CD14-positive monocyte (primary cell): ENCODE measurements around the gene NEIL3. TPM values are rescaled to one million over a fixed set of nuclear protein-coding genes. Genes with fewer than 3 reads are reported as not detected.
A peak's percentile ranks its signal among the peaks of the same experiment; 100 is the strongest.

ENCODE experiments used
- DNase-seq, 3 donors: peaks; one replicate each; pipeline ENCODE4 v3.0.0-alpha.2; 2011 to 2022
- H2AFZ ChIP-seq: 2 replicates; pipeline ENCODE4 v1.6.0; 2012; ENCODE audit warnings: mild to moderate bottlenecking, low read depth, low read length, inconsistent platforms; ENCODE audit not compliant: insufficient read depth, poor library complexity, severe bottlenecking
- H3K27ac ChIP-seq, 2 donors: 1 replicate in 1 of 2; 2 replicates in 1 of 2; pipeline ENCODE4 v1.5.1; 2012 to 2013; ENCODE audit warnings: low read length in 2 of 2, control low read depth in 1 of 2, inconsistent platforms in 1 of 2, low read depth in 1 of 2, mild to moderate bottlenecking in 1 of 2
- H3K27me3 ChIP-seq, 2 donors: one replicate each; pipeline versions ENCODE4 v1.6.0 to v1.6.1; 2011 to 2013; ENCODE audit warnings: low read length in 2 of 2; ENCODE audit not compliant: control insufficient read depth in 2 of 2, insufficient read depth in 2 of 2
- H3K36me3 ChIP-seq, 2 donors: replicated peaks in 1 of 2; 1 replicate in 1 of 2; 2 replicates in 1 of 2; pipeline versions ENCODE4 v1.5.1 to v1.6.1; 2012 to 2013; ENCODE audit warnings: low read length in 2 of 2, control low read depth in 1 of 2, inconsistent platforms in 1 of 2, mild to moderate bottlenecking in 1 of 2; ENCODE audit not compliant: insufficient read depth in 2 of 2, control insufficient read depth in 1 of 2
- H3K4me1 ChIP-seq, 2 donors: 1 replicate in 1 of 2; 2 replicates in 1 of 2; pipeline versions ENCODE4 v1.5.1 to v1.6.1; 2012 to 2013; ENCODE audit warnings: low read length in 2 of 2, control low read depth in 1 of 2, inconsistent platforms in 1 of 2, mild to moderate bottlenecking in 1 of 2, moderate library complexity in 1 of 2; ENCODE audit not compliant: insufficient read depth in 2 of 2, control insufficient read depth in 1 of 2
- H3K4me2 ChIP-seq: replicated peaks from 2 replicates; pipeline ENCODE3; 2012; ENCODE audit warnings: low read length, moderate library complexity, mild to moderate bottlenecking; ENCODE audit not compliant: poor library complexity, severe bottlenecking; ENCODE audit errors: extremely low read depth
- H3K4me3 ChIP-seq, 3 experiments: fragments of 200-600 bp in 1 of 3; sonication (generic) in 1 of 3; replicated peaks in 1 of 3; 1 replicate in 2 of 3; 2 replicates in 1 of 3; pipeline ENCODE4 v1.5.1; 2011 to 2013; ENCODE audit warnings: low read length in 3 of 3, mild to moderate bottlenecking in 3 of 3, control low read depth in 2 of 3, low read depth in 2 of 3, inconsistent platforms in 1 of 3, moderate library complexity in 1 of 3
- H3K79me2 ChIP-seq: 2 replicates; pipeline ENCODE4 v1.6.0; 2012; ENCODE audit warnings: mild to moderate bottlenecking, control low read depth, inconsistent platforms, low read length, moderate library complexity; ENCODE audit not compliant: insufficient read depth
- H3K9ac ChIP-seq: 2 replicates; pipeline ENCODE4 v1.6.0; 2017; ENCODE audit warnings: low read length, mild to moderate bottlenecking; ENCODE audit not compliant: insufficient read depth, poor library complexity, severe bottlenecking
- H3K9me3 ChIP-seq, 2 donors: replicated peaks in 1 of 2; 1 replicate in 1 of 2; 2 replicates in 1 of 2; pipeline versions ENCODE4 v1.5.1 to v1.6.1; 2012 to 2013; ENCODE audit warnings: low read length in 2 of 2, control low read depth in 1 of 2; ENCODE audit not compliant: control insufficient read depth in 1 of 2, insufficient read depth in 1 of 2
- H4K20me1 ChIP-seq: 2 replicates; pipeline ENCODE4 v1.6.0; 2012; ENCODE audit warnings: mild to moderate bottlenecking, low read length, control low read depth, moderate library complexity; ENCODE audit not compliant: insufficient read depth
- H3K27ac Mint-ChIP-seq, 7 donors: one replicate each; pipeline ENCODE4 v1.8.0; 2020; ENCODE audit warnings: mild to moderate bottlenecking in 7 of 7, mixed read lengths in 7 of 7, moderate library complexity in 6 of 7, inconsistent platforms in 2 of 7
- H3K27me3 Mint-ChIP-seq, 3 donors: one replicate each; pipeline ENCODE4 v1.8.0; 2021 to 2022; ENCODE audit warnings: low read depth in 3 of 3, mild to moderate bottlenecking in 3 of 3, mixed read lengths in 3 of 3, moderate library complexity in 3 of 3, inconsistent platforms in 1 of 3
- H3K36me3 Mint-ChIP-seq, 2 donors: one replicate each; pipeline ENCODE4 v1.8.0; 2020; ENCODE audit warnings: mixed read lengths in 2 of 2, inconsistent platforms in 1 of 2, mild to moderate bottlenecking in 1 of 2
- H3K4me1 Mint-ChIP-seq: one replicate; pipeline ENCODE4 v1.8.0; 2020; ENCODE audit warnings: mild to moderate bottlenecking, mixed read lengths
- H3K4me3 Mint-ChIP-seq, 2 donors: one replicate each; pipeline ENCODE4 v1.8.0; 2020; ENCODE audit warnings: mild to moderate bottlenecking in 2 of 2, mixed read lengths in 2 of 2, moderate library complexity in 1 of 2
- H3K9me3 Mint-ChIP-seq, 7 donors: one replicate each; pipeline ENCODE4 v1.8.0; 2020 to 2022; ENCODE audit warnings: mixed read lengths in 7 of 7, mild to moderate bottlenecking in 6 of 7, moderate library complexity in 6 of 7, inconsistent platforms in 2 of 7
- WGBS: methylation state at CpG from one replicate; pipeline ENCODE4 v1.1.5; 2013; ENCODE audit warnings: missing lambda C conversion rate; ENCODE audit not compliant: insufficient coverage; 5-methylcytosine and 5-hydroxymethylcytosine counted together
- intact Hi-C, 2 donors: fragments of 100-400 bp; cut with micrococcal nuclease; formaldehyde crosslinking; loops; one replicate each; pipeline versions ENCODE4 v1.15.0 to v1.15.1; 2023
- polyA plus RNA-seq, 3 donors: library from polyadenylated mRNA; depleted of rRNA in 1 of 3; unstranded in 2 of 3; stranded (reverse) in 1 of 3; fragments of 300-500 nt in 2 of 3; fragments of >200 nt in 1 of 3; fragmentation: Illumina TruSeq in 2 of 3; gene quantifications; 1 replicate in 2 of 3; 2 replicates in 1 of 3; pipeline ENCODE4 v1.2.3, GENCODE V29; 2012 to 2021
- TF ChIP-seq, protein P1 (sequence below): fragments of 200-600 bp; IDR thresholded peaks from one replicate; pipeline ENCODE4 v1.8.0; 2022; ENCODE audit warnings: antibody characterized with exemption, mild to moderate bottlenecking

The NEIL3 gene
- polyA plus RNA-seq, 3 donors, result 0.70 to 0.85 TPM; not detected in 1

DNA sequence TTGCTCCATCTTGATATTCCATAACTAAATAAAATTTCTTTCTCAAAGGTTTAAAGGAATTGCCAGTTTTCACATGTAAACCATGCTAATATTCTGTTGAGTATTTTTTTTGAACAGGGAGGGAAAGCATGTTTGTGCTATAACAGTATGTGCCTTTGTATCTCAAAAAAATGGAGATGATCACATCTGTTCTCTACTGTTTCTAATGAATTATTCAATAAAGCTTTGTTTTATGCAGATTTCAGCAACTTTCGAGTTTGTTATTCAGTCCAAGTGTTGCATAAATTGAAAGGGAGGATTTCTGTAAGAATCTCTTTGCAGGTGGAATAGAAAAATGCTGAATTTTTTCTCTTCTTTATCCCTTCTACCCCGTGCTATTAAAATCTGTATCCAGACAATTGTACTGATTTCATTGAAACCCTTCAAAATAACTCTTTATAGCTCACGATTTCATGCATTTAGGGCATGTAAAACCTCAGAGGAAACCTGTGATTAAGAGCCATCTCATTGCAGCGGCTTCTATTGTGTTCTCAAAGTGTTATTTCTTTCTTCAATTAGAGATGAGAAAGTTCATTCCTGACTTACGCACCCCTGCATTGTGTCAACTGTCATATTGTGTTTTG is 42.1 kb downstream of the NEIL3 start:
- peaks cover 42 to 74% of the 10 kb centered on the region in 2 donors for H3K36me3 Mint-ChIP-seq
- peaks cover 43 to 92% of the 10 kb centered on the region in 2 donors for H3K36me3 ChIP-seq
- H3K9me3 Mint-ChIP-seq, result peaks cover 0 to 1% (median 0%) of the 10 kb centered on the region in 7 donors
- TF ChIP-seq, protein P1, sequence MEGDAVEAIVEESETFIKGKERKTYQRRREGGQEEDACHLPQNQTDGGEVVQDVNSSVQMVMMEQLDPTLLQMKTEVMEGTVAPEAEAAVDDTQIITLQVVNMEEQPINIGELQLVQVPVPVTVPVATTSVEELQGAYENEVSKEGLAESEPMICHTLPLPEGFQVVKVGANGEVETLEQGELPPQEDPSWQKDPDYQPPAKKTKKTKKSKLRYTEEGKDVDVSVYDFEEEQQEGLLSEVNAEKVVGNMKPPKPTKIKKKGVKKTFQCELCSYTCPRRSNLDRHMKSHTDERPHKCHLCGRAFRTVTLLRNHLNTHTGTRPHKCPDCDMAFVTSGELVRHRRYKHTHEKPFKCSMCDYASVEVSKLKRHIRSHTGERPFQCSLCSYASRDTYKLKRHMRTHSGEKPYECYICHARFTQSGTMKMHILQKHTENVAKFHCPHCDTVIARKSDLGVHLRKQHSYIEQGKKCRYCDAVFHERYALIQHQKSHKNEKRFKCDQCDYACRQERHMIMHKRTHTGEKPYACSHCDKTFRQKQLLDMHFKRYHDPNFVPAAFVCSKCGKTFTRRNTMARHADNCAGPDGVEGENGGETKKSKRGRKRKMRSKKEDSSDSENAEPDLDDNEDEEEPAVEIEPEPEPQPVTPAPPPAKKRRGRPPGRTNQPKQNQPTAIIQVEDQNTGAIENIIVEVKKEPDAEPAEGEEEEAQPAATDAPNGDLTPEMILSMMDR, result no peak
- no peak overlapping the region for H3K4me2 ChIP-seq
- intact Hi-C loops, result no loop called here
- H3K27ac Mint-ChIP-seq, result peak overlapping the region in 2 of 7 donors; percentile 50 to 63
- H3K27ac ChIP-seq, result no peak overlapping the region
- H3K4me3 ChIP-seq, result no peak overlapping the region
- no peaks in the 10 kb centered on the region for H3K79me2 ChIP-seq
- H2AFZ ChIP-seq, result no peak overlapping the region
- H3K4me3 Mint-ChIP-seq, result no peak overlapping the region
- no peaks in the 10 kb centered on the region for H3K4me1 ChIP-seq
- H3K4me1 Mint-ChIP-seq, result no peaks in the 10 kb centered on the region
- H3K9ac ChIP-seq, result no peak overlapping the region
- no peak for DNase-seq
- no peaks in the 10 kb centered on the region for H3K27me3 Mint-ChIP-seq
- no peaks in the 10 kb centered on the region for H3K27me3 ChIP-seq
- 100% methylated on average over 2 of the region's 5 CpGs for WGBS
- no peaks in the 10 kb centered on the region for H4K20me1 ChIP-seq
- H3K9me3 ChIP-seq, result no peaks in the 10 kb centered on the region

- Histone ChIP-seq H3K9me3 (no peaks in the 10 kb centered on the region), H3K27me3 (no peaks in the 10 kb centered on the region), H4K20me1 (no peaks in the 10 kb centered on the region), H3K27ac (no peak overlapping the region), H3K4me3 (no peak overlapping the region), H3K4me2 (no peak overlapping the region), H2AFZ (no peak overlapping the region), H3K9ac (no peak overlapping the region), H3K4me1 (no peaks in the 10 kb centered on the region), H3K36me3 (peaks cover 45 to 97% of the 10 kb centered on the region in 2 donors), H3K79me2 (no peaks in the 10 kb centered on the region)
- DNase-seq, result no peak
- intact Hi-C loops, result no loop called here
- H3K27me3 Mint-ChIP-seq, result no peaks in the 10 kb centered on the region
- H3K9me3 Mint-ChIP-seq, result no peaks in the 10 kb centered on the region
- H3K27ac Mint-ChIP-seq, result no peak overlapping the region
- peaks cover 43 to 71% of the 10 kb centered on the region in 2 donors for H3K36me3 Mint-ChIP-seq
- TF ChIP-seq, protein P1, result no peak
- H3K4me1 Mint-ChIP-seq, result no peaks in the 10 kb centered on the region
- H3K4me3 Mint-ChIP-seq, result no peak overlapping the region
Observed at GRCh38 chr4:177356206-177356605, 46.5 kb downstream of the NEIL3 start.
